HG03432 (cell line): ENCODE measurements around the gene PAFAH1B2.

Source experiments
- ATAC-seq: cut with Tn5 transposase; IDR thresholded peaks from one replicate; pipeline ENCODE4 v1.9.1; 2021; ENCODE audit warnings: mild to moderate bottlenecking, moderate library complexity; ENCODE audit not compliant: unreplicated experiment

The PAFAH1B2 gene

DNA sequence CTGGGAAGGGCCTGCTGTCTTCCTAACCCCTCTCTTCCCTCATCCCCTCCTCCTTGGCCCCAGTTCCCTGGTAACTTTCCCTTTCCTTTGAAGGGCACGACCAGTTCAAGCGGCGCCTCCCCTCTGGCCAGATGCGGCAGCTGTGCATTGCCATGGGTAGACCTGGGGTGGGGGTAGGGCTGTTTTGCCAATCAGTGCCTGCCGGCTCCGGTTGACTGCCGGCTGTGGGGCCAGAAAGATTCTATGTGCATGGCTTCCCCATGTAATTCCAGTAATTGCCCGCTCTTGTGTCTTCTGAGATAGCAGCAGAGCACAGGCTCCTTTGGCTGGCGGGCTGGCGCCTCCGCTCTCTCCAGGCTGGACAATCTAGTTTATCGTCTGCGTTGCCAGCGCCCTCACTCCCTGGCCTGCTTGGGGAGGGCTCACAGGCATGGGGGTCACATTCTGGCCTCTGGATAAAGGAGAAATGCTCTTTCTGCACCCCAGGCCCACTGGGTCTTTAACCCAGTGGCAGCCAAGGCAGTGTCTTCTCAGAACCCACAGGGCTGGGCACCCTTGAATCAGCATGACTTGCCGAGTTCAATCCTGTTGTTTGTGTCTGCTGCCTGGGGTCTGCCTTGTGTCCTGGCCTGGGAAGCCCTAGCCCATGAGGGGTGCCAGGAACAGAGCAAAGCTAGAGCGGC, 43.9 kb downstream of the PAFAH1B2 start:
- ATAC-seq: no peak

DNA sequence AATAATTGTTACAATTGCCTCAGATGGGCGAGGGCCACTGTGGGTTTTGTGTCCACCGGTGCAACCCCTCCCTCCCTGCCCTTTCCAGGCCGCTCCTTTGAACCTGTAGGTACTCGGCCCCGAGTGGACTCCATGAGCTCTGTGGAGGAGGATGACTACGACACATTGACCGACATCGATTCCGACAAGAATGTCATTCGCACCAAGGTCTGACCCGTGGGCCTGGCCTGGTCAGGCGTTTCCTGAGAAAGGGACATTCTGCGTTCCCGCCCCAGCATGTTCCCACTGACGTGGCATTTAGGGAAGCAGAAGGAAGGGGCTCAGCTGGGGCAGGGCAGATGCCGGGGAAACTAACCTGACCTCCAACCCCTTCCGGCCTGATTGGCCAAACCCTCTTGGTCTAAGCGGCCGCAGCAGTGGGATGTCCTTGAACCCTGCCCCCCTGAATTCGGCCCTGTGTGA, 44.6 kb downstream of the PAFAH1B2 start:
- ATAC-seq: no peak

DNA sequence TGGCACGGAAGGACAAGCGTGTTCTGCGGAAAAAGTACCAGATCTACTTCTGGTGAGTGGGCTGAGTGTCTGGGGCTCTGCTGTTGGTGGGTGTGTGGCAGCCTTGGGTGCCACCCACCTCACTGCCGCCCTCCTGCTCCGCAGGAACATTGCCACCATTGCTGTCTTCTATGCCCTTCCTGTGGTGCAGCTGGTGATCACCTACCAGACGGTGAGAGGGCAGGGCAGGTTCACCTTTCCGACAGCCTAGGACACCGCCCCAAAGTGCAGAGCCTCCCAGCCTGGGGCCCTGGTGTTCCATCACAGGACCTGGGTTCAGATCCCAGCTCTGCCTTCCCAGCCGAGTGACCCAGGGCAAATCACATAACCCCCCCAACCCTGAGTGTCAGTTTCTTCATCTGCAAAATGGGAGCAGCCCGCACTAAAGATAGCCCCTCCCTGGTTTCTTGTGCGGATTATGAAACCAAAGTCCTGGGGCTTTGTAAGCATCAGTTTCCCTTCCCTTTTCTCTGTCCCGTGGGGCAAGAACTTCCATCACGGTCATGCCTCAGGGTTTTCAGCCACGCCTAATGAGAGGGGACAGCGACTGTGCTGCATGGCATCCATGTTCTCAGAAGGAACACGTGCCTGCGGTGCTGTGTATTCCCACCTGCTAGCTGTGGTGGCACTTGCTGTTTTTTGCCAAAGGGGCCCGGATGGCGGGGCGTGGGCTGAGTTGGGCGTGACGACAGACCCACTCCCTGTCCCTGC, 45.3 kb downstream of the PAFAH1B2 start:
- no peak for ATAC-seq

DNA sequence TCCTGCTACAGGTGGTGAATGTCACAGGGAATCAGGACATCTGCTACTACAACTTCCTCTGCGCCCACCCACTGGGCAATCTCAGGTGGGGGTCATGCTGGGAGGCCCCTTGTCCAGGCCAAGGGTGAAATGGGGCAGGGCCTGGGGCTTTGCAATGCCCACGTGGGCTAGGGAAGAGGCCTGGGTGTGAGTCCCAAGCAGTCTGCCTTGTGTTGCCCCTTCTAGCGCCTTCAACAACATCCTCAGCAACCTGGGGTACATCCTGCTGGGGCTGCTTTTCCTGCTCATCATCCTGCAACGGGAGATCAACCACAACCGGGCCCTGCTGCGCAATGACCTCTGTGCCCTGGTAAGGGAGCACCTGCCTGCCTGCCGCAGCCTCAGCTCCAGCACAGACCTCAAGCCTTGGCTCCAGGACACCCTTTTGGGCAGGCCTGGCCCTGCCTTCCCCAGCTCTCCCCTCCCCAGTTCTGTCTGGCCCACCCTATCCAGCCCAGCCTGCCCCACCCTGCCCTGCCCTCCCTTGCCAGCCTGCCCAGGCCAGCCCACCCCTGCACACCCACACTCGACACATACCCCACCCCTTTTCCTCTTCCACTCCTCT, 46.0 kb downstream of the PAFAH1B2 start:
- ATAC-seq: no peak

DNA sequence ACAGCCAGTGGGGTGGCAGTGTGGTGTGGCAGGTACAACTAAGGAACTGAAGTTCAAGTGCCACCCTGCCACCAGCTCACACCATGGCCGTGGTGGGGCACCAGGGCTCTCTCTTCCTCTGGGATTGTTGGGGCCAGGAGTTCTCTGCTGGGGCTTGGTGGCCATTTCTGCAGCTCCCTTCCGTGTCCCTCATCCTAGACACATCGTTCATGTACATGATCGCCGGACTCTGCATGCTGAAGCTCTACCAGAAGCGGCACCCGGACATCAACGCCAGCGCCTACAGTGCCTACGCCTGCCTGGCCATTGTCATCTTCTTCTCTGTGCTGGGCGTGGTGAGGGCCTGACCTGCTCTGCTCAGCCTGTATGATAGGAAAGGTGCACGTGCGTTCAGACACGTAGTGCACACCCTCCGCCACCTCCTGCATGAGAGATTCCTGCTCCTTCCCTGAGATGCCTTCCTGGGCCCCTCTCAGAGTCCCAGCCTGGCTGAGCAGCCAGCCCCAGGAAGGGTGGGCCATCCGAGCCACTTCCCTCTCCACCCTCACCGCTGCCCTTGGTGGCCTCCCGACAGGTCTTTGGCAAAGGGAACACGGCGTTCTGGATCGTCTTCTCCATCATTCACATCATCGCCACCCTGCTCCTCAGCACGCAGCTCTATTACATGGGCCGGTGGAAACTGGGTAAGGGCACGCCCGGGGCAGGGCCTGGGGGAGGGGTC, 47.8 kb downstream of the PAFAH1B2 start:
- ATAC-seq: no peak

DNA sequence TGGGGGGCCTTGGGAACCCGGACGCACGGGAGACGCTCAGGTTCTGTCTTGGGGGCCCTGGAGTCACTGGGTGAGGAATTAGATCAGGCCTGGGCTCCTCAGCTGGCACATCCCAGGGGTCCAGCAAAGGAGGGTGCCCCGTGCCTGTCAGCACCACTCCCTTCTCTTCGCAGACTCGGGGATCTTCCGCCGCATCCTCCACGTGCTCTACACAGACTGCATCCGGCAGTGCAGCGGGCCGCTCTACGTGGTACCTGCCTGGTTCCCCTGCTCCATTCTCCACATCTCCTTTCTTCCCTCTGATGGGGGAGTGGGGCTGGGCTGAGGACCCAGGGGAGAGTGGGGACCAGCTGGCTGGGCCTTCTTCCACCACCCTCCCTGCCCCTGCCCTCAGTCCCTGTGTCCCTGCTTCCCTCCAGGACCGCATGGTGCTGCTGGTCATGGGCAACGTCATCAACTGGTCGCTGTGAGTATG, 48.4 kb downstream of the PAFAH1B2 start:
- ATAC-seq: no peak

DNA sequence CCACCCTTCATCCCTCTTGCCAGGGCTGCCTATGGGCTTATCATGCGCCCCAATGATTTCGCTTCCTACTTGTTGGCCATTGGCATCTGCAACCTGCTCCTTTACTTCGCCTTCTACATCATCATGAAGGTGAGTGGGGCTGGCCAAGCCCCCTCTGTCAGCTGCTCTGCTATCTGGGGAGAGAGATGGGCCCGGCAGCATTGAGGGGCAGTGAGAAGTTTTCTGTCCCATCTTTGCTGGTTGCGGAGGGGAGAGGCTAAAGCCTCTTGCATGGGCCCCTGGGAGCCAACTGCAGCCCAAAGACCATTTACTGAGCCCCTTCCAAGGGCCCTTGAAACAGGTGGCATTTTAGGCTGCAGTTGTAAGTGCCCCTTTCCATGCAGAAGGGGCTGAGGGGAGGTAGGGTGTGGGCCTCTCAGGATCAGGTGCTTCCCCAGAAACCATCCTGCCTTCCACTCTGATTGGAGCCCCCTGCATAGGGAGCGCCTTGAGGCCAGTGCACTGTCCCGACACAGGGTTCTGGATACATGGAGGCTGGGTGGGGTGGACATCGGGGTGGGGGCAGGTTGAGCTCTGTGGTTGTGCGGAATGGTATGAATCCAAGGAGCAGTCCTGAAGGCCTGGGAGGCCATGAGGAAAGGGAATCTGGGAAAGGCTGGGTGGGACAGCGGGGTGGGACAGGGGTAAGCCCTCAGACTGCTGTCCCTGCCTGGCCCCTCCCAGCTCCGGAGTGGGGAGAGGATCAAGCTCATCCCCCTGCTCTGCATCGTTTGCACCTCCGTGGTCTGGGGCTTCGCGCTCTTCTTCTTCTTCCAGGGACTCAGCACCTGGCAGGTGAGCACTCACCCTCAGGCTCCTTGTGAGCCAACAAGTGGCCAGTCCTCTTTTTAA, 49.3 kb downstream of the PAFAH1B2 start:
- ATAC-seq: no peak

DNA sequence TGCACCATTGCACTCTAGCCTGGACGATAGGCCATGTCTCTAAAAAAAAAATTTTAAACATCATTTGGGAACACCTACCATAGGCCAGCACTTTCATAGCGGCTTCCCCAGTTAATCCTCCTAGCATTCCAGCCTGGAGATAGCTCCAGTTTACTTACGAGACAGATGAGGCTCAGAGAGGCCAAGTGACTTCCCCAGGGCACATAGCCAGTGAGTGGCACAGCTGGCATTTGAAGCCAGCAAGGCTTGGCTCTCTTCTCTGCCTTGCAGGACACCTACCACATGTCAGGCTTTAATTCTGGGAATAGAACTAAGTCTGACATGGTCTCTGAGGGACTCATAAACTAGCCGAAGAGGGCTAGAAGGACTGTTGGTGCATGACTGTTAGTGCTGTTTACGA, 50.2 kb downstream of the PAFAH1B2 start:
- ATAC-seq: no peak

DNA sequence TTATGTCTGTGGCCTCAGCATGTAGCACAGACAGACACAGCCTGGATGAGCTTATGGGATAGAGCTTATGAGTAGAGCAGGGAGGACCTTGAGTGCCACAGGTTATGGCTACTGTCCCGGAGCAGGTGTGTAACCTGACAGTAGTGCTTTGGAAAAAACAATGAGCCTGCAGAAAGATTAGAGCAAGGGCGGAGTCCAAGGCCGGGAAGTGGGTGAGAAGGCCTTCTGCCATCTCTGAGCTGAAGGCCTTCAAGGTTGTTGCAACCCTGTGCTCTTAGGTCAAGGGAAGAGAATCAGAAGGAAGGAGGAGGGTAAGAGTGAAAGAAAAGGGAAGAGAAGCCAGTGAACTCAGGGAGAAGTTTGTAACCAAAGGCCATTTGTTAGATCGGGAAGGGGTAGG, 51.2 kb downstream of the PAFAH1B2 start:
- ATAC-seq: no peak

DNA sequence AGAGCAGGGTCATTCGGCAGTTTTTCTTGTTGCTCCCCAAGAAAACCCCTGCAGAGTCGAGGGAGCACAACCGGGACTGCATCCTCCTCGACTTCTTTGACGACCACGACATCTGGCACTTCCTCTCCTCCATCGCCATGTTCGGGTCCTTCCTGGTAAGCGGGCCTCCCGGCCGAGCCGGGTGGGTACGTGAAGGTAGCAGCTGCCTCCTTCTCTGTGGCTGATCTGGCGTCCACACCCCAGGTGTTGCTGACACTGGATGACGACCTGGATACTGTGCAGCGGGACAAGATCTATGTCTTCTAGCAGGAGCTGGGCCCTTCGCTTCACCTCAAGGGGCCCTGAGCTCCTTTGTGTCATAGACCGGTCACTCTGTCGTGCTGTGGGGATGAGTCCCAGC, 51.7 kb downstream of the PAFAH1B2 start:
- ATAC-seq: no peak

DNA sequence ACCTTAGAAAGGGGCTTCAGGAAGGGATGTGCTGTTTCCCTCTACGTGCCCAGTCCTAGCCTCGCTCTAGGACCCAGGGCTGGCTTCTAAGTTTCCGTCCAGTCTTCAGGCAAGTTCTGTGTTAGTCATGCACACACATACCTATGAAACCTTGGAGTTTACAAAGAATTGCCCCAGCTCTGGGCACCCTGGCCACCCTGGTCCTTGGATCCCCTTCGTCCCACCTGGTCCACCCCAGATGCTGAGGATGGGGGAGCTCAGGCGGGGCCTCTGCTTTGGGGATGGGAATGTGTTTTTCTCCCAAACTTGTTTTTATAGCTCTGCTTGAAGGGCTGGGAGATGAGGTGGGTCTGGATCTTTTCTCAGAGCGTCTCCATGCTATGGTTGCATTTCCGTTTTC, 52.9 kb downstream of the PAFAH1B2 start:
- no peak for ATAC-seq

DNA sequence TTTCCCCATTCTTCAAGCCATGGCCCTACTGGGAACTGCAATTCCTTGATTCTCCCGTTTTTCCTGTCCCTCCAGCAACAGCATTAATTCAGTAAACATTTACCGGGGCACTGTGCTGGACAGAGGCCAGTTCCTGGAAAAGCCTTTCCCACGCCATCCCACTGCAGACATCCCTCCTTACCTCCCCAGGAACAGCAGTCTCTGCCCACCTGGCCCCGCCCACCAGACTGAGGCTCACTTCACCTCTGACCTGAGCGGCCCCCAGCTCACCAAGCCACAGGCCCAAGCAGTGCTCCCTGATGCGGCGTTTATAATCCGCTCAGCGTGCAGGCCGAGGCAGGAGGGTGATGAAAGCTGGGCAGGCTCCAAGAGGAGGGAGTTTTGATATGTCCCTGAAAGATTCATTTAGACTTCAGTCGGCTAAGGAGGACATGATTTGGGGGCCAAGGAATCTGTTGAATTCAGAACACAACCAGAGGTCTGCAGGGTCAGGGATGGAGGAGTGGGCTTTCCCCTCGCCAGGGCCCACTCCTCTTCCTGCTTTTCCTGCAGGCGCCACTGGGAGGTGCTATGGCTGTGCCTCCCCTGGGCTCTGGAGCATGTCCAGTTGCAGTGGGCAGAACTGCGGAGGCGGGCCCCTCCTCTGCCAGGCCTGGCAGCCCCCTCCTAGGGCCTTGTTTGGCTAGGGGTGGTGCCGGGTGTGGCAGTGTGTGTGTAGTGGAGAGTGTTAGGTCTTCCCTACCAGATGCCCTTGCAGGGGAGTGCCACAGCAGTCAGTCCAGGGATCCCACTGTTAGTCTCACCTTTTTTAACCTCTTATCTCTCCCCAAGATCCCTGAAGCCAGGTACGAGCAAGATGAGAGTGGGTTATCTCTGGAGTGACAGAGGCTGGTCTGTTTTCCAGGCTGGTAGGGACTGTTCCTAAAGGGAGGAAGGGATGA, 53.7 kb downstream of the PAFAH1B2 start:
- no peak for ATAC-seq

DNA sequence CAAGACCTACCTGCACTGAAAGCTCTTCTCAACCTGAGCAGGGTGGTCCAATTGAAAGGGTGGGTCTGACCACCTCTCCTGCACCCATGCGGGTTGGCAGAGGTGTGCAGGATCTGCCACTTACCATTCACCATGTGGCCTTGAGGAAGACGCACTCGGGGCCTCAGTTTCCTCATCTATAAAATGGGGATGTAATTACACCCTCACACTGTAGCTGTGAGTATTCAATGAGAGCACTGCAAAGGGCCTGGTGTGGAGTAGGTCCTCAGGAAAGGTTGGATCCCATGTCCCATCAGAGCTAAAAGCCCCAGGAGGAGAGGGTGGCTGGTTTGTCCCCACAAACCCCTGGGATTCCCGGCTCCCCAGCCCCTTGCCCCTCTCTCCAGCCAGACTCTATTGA, 54.5 kb downstream of the PAFAH1B2 start:
- no peak for ATAC-seq

DNA sequence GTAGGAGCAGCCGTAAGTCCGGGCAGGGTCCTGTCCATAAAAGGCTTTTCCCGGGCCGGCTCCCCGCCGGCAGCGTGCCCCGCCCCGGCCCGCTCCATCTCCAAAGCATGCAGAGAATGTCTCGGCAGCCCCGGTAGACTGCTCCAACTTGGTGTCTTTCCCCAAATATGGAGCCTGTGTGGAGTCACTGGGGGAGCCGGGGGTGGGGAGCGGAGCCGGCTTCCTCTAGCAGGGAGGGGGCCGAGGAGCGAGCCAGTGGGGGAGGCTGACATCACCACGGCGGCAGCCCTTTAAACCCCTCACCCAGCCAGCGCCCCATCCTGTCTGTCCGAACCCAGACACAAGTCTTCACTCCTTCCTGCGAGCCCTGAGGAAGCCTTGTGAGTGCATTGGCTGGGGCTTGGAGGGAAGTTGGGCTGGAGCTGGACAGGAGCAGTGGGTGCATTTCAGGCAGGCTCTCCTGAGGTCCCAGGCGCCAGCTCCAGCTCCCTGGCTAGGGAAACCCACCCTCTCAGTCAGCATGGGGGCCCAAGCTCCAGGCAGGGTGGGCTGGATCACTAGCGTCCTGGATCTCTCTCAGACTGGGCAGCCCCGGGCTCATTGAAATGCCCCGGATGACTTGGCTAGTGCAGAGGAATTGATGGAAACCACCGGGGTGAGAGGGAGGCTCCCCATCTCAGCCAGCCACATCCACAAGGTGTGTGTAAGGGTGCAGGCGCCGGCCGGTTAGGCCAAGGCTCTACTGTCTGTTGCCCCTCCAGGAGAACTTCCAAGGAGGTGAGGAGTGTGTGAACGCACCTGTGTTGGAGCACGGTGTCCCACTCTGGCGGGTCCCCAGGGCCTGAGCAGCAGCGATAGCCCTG, 55.2 kb downstream of the PAFAH1B2 start, which contains the start of gene TAGLN:
Gene TAGLN, plus strand, starts transcription at position 318 of the 863 bp plus-strand sequence. CDS start 3,644 bp downstream, outside the sequence.
- ATAC-seq: no peak

DNA sequence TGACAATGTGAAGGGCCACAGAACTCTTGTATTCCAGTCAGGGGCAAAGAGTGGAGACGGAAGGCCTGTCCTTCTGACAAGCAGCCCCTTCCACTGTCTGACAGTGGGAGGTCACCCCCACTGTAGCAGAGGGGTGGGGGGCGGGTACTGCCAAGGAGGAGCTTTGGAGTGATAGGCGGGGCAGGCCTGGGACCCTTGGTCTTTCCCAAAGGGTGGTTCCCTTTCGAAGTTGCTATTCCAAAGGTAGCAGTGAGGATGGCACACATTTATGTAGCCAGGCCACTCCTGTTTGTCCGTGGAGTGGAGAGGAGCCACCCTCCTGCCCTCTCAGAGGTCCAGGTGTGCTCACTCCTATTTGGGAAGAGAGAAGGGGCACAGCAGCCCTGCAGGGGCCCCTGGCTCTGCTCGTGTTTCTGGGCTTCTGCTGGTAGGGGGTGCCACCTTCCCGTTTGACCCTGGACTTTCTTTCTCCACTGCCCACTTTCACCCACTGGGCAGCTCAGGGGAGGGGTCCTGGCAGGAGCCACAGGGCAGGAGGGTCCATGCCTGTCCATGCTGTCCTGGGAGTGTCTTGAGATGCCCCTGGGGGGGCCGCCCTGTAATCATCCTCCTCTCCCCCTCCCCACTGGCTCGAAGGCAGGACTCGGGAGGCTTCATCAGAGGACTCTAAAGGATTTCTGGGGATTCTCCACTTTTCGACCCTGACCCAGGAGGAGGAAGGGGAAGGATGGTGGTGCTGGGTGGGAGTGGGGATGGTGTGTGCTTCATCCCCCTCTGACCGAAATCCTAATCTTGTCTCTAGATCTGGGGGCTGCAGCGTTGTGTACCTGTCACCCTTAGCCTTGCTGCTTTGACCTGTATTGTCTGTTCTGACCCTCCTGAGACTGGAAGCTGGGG, 56.1 kb downstream of the PAFAH1B2 start:
- ATAC-seq: no peak

DNA sequence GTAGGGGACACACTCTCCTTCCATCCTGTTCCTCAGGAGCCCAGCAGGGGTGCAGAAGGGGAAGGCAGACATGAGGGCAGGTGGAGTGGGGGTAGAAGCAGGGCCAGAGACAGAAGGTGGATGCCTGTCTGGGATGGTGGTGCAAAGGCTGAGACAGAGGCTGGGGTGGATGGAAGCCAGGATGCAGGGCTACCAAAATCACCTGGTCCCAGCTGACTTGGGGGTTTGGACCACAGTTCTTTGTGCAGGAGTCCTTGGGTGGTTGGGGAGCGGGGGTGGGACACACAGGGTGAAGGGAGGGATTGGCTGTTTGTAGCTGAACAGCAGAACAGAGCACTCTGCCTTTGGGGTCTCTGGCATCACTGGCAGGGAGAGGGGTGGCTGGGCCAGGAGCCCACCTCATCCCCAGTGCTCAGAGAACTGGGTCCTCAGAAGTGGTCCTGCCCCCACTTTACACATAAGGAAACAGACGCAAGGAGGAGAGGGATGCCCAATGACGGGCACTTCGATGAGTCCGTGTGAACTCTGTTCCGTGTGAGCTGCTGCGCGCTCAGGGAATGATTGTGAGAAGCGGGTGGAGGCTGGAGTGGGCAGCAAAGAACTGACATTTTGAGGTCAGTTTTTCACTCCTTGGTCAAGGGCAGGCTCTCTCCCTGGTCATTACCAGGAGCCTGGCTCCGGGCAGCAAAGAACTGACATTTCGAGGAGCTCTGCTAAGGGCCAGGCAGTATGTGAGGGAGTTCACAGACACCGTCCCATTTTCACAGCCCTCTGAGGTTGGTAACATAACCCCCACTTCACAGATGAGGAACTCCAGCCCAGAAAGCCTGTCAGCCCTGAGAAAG, 56.9 kb downstream of the PAFAH1B2 start:
- ATAC-seq: no peak
